ENCODE measurements around the gene KCNF1. TPM values are rescaled to one million over a fixed set of nuclear protein-coding genes. Genes with fewer than 3 reads are reported as not detected.

KCNF1 gene
- total RNA-seq, 1 donor from 2014 or later, result 0.17 TPM

DNA sequence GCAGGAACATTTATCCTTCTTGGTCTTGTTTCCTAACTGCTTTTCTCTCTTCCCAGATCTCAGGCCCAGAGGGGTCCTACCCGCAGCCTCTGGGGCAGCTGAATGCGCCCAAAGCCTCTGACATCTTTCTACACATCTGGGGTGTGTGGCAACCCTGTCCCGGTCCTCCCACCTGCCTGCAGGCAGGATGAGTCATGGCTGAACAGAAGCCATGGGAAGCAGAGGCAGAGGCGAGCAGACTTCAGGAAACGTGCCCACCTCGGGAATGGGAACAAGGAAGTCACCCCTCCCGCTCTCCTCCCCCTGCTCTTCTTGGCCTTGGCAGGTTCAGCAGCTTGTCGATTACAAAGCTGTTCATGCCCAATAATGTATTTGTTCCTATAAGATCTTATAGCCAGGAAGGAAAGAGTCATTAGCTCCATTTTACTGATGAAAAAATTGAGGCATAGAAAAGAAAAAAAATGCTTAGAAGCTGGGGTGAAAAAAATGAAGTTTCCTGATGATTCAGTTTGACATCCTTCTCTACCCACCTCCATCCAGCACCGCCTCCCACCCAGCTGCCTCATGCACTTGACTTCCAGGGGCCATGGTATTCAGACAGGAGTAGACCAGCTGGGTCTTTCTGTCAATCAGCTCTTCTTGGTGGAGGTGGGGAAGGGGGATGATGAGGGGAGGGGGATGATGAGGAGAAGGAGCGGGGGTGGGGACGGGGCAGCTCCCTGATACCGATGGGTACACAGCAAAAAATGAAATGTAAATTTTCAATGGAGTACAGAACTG lies 10.4 kb upstream of the KCNF1 start:
- intact Hi-C loops (cut with DNase I), result no loop called here
- Histone ChIP-seq H3K27me3 (no peaks in the 10 kb centered on the region), H3K27ac (no peak overlapping the region), H3K4me1 (no peaks in the 10 kb centered on the region), H3K36me3 (no peaks in the 10 kb centered on the region), H3K9me3 (no peaks in the 10 kb centered on the region), H3K4me3 (no peak overlapping the region)
- no peak for TF ChIP-seq CTCF (IDR thresholded peaks at IDR 0.05)
- no peak for DNase-seq
- peak; percentile 61 for ATAC-seq

DNA sequence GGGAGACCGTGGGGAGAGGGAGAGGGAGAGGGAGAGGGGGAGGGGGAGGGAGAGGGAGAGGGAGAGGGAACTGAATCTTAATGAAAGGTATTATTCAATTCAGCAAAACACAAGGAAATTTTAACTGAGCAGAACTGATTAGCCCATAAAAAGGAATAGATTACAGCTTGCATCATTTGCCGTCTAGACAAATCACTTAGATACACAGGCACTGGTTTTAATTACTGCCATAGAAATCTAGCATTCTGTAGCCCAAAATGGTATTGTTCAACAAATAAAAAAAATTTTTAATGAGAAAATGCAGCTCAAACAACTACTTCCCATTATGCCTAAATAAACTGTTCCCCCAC lies 7.9 kb upstream of the KCNF1 start:
- intact Hi-C loops (cut with DNase I), result no loop called here
- no peaks in the 10 kb centered on the region for H3K4me1 ChIP-seq
- no peaks in the 10 kb centered on the region for H3K9me3 ChIP-seq
- no peak overlapping the region for H3K4me3 ChIP-seq
- no peak for TF ChIP-seq CTCF (IDR thresholded peaks at IDR 0.05)
- ATAC-seq (no peak), DNase-seq (no peak)
- no peaks in the 10 kb centered on the region for H3K27me3 ChIP-seq
- no peak overlapping the region for H3K27ac ChIP-seq
- H3K36me3 ChIP-seq, result no peaks in the 10 kb centered on the region

DNA sequence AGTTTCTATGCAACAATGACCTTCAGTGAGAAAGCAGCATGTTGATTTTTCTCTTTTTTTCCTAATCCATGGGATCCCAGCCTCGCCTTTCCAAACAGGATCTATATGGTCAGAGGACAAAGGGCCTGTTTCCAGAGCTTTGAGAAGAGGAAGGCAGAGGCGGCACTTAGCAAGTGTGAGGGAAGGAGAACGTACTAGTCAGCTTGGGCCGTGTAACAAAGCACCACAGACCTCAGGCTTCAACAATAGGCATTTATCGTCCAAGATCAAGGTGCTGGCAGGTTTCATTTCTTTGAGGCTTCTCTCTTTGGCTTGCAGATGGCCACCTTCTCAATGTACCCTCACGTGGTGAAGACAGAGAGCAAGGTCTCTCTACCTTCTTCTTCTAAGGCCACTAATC lies 7.3 kb upstream of the KCNF1 start:
- Histone ChIP-seq H3K27me3 (no peaks in the 10 kb centered on the region), H3K9me3 (no peaks in the 10 kb centered on the region), H3K4me3 (no peak overlapping the region), H3K4me1 (no peaks in the 10 kb centered on the region), H3K27ac (no peak overlapping the region), H3K36me3 (no peaks in the 10 kb centered on the region)
- ATAC-seq, result no peak
- no peak for TF ChIP-seq CTCF (IDR thresholded peaks at IDR 0.05)
- intact Hi-C loops (cut with DNase I), result no loop called here
- DNase-seq, result no peak

DNA sequence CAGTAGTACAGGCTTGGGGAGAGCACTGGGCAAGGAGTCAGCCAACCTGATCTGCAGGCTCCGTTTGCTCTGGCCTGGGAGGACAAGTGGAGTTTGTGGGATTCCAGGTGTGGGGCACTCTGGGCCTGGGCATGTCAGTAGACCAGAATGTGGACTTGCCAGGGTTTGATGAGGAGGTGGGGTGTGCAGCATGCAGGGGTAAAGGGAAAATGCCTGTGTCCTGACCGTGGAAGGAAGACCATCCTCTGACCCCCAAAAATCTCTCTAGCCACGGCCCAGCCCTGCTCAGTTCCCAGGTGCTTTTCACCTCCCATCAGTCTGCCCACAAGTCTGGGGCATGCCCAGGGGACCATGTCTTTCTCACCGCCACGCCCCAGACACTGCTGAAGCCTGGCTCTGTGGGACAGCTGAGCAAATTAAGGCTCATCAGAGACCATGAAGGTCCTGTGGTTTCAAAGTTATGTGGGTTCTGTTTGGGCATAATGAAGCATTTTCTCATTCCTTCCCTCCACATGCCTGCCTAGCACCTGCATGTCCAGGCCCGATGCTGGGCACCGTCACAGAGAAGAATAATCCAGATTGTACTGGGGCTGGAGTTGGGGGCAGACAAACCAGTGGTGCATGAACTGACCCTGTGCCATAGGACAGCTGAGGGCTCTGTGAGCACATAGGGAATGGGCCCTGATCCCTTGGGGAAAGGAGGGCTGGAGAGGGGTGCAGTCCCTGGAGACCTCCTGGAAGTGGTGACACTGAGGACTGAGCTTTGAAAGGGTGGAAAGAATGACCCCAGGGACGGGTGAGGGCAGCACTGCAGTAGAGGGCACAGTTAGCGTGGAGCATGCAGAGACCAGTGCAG lies 6.5 kb upstream of the KCNF1 start:
- DNase-seq (no peak), ATAC-seq (peak; percentile 19)
- Histone ChIP-seq H3K9me3 (no peaks in the 10 kb centered on the region), H3K27ac (no peak overlapping the region), H3K4me1 (no peaks in the 10 kb centered on the region), H3K27me3 (no peaks in the 10 kb centered on the region), H3K36me3 (no peaks in the 10 kb centered on the region), H3K4me3 (no peak overlapping the region)
- intact Hi-C loops (cut with DNase I), result no loop called here
- TF ChIP-seq CTCF (IDR thresholded peaks at IDR 0.05), result no peak

GRCh38 chr2:10905862-10906143 lies 5.9 kb upstream of the KCNF1 start:
- Histone ChIP-seq H3K4me1 (no peaks in the 10 kb centered on the region), H3K27me3 (peaks cover under 1% of the 10 kb centered on the region), H3K9me3 (no peaks in the 10 kb centered on the region), H3K27ac (no peak overlapping the region), H3K36me3 (no peaks in the 10 kb centered on the region), H3K4me3 (no peak overlapping the region)
- peak; percentile 7 for ATAC-seq
- intact Hi-C loops (cut with DNase I), result no loop called here
- TF ChIP-seq CTCF (IDR thresholded peaks at IDR 0.05), result no peak
- no peak for DNase-seq
